Fibroblast of lung (primary cell): Measurements from ENCODE around the gene SALL2.

Experiments used
- CTCF ChIP-seq, 2 donors: IDR thresholded peaks in 1 of 2; conservative IDR thresholded peaks in 1 of 2; 1 replicate in 1 of 2; 2 replicates in 1 of 2; pipeline ENCODE4 v1.5.1; 2011 to 2012; ENCODE audit warnings: low read length in 2 of 2, control low read depth in 1 of 2, inconsistent platforms in 1 of 2, low read depth in 1 of 2, mild to moderate bottlenecking in 1 of 2
- EZH2 ChIP-seq: IDR thresholded peaks from 2 replicates; pipeline ENCODE4 v1.5.1; 2012; ENCODE audit warnings: low read length, control low read depth, mild to moderate bottlenecking; ENCODE audit errors: missing control alignments

- TF ChIP-seq CTCF (conservative IDR thresholded peaks at IDR 0.05 in 1 of 2, IDR thresholded peaks at IDR 0.05 in 1 of 2; ENCODE audit: low read depth in 1 of 2, low read length in 2 of 2), result no peak
- no peak for TF ChIP-seq EZH2
These were observed at the start of gene SALL2 for GRCh38 chr14:21525962-21526671.
